HG03354 (cell line): Measurements from ENCODE around the gene TMED5.

Experiments
- ATAC-seq: cut with Tn5 transposase; IDR thresholded peaks from one replicate; pipeline ENCODE4 v1.9.1; 2021; ENCODE audit warnings: mild to moderate bottlenecking; ENCODE audit not compliant: unreplicated experiment, poor library complexity, severe bottlenecking

Gene TMED5

DNA sequence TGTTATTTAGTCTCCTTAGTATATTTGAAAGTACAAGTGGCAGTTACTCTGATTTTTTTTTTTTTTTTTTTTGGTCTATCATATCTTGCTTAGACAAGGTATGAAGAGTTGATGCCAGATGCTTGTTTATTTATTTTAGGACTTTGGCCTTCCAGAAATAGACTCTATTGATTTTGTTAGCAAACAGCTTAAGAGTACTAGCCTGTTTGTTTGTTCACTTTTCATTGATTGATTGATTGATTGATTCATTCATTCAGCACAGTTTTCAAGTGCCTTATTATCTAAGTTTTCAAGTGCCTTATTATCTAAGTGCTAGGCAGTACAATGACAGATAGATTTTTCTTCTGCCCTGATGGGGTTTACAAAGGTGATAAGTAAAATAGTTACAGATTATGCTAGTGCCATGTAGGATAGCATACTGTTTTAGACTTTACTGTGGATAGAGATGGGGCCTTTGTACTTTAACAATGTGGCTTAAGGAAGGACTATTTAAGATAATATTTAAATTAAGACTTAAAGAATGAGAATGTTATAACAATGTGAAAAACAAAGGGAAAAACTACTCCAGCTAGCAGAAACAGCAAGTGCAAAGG is 50.6 kb downstream of the TMED5 start:
- no peak for ATAC-seq

DNA sequence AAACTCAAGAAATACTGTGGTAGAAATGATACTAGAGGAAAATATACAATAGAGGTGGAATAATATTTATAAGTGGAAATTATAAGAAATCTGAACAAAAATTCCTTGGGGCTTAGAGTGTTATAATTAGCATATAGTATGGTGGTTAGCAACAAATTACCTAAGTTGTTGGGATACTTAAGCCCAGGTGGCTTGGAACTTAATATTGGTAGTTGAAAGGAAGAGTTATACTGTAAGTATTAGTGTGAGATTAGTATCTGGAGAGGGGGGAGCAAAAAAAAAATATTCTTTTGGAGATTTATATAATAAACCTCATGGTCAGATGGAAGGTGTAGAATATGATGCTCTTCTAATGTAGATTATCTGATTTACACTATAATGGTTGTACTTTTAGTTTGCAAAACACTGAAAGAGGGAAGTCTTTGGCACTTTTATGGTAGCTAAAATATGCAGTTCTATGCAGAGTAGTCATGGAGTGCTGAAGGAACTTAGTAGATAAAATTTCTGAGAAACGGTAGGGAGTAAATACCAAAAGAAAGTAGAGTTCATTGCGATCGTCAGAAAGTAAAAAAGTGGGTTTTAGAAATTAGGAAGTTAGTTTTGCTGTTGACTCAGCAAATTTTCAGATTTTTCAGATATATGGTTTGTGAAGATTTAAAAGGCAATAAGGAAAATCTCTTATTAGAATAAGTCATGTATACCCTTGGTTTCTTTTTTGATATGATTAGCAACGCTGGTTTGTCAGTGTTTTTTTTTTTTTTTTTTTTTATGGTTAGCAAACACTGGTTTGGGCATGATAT is 55.5 kb downstream of the TMED5 start:
- no peak for ATAC-seq

DNA sequence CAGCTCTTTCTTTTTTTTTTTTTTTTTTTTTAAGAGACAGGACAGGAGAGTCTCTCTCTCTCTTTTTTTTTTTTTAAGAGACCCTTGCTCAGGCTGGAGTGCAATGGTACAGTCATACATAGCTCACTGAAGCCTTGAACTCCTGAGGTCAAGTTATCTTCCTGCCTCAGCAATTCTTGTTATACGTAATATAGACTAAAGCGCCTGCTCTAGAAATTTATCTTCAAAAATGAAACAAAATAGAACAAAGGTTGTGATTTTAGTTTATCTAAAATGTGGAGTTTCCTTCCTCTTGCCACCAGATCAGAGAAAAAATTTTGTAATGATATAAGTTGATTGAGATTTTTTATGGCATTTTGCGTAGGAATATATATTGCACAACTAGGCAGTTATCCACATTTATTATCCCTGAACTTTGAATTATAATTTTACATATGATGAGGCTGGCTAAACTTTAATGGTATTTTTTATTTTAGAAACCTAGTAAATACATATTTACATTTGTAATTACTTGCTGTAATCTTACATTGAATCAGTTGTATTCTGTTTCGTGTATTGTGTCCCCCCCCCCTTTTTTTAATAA is 56.9 kb downstream of the TMED5 start:
- ATAC-seq, result no peak

DNA sequence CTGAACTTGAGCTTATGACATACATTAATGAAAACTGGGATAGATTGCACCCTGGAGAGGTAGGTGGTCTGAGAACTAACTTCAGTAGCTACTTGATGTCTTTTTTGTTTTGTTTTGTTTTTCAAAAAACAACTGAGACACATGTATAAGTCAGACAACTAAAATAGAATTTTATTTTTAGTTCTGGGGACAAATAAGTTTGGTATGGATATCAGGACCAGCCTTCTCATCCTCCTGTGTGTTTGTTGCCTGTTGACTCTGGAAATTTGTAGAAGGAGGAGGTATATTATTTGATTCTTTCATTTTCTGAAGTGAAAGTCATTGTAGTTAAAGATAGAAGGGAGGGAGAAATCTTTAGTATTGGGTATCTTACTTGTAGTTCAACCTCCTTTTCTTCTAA is 59.6 kb downstream of the TMED5 start:
- no peak for ATAC-seq

DNA sequence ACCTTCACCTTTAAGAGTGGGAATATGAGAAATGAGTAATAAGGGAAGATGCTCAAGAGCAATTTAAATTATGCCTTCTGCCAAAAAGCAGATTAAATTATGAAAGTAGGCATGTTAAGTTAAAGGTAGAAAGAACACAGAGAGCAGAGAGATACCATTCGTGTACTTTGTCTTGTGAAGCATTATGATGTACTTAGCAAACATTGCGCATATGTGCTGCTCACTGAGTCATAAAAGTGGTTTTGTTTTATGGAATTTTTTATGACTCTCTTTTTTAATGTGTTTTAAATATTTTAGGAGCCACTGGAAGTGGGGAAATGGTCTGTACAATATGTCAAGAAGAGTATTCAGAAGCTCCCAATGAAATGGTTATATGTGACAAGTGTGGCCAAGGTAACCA is 65.8 kb downstream of the TMED5 start:
- no peak for ATAC-seq

DNA sequence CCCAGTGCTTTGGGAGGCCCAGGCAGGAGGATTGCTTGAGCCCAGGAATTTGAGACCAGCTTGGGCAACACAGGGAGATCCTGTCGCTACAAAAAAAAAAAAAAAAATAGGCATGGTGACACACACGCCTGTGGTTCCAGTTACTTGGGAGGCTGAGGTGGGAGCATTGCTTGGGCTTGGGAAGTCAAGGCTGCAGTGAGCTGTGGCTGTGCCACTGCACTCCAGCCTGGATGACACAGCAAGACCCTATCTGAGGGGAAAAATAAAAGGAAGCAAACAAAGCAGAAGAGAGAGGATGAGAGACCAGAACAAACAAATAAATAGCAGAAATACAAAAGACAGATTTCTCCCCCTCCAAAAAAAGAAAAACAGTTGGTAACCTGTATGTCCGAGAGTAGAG is 67.1 kb downstream of the TMED5 start:
- no peak for ATAC-seq

DNA sequence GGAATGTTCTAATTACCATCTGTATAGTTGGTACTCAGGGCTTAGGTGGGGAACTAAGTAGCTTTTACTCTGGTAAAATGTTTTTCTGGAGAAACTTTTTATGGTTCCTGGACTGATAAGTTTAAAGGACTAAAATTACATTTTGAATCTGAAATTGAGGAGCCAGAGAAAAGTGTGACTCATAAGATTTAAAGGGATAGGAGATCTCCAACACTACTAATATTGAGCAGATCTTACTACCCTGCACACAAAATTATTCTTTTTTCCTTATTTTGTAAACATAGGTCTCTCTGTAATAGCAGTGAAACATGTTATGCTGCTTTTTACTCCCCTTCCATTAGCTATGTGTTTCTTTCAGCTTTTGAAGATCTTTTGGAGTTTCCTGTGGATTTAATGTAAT is 68.7 kb downstream of the TMED5 start:
- ATAC-seq, result no peak

DNA sequence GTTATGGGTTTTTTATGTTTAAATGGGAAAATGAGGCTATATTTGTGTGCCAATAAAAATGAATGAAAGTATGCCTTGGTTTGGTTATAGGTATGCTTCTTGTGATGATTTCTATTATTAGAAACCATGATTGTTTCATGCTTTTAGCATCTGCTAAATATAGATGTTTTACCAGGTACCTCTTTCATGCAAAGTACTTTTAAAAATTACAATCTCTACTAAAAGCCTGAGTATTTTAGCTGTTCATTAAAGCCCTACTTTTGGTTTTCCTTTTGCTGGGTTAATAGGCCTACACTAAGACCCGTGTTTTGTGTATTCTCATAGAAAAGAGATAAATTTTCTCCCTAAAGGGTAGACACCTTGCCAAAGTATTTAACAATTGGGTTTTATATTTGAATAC is 69.1 kb downstream of the TMED5 start:
- ATAC-seq, result no peak

DNA sequence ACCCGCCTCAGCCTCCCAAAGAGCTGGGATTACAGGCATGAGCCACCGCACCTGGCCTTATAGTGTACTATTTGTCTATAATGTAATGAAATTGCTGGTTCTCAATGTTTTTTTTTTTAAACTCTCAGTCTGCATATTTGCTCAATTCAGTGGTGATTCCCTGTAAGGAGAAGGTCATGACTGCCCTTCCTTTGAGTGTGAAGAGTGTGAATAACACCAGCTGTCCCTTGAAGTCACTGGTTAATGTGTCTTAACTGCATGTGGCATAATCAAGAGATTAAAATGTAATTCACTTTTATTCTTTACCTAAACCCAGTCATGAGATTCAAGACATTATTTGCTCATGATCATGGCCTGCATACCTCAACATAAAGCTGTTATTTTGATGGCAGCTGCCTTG is 70.6 kb downstream of the TMED5 start:
- ATAC-seq, result no peak

DNA sequence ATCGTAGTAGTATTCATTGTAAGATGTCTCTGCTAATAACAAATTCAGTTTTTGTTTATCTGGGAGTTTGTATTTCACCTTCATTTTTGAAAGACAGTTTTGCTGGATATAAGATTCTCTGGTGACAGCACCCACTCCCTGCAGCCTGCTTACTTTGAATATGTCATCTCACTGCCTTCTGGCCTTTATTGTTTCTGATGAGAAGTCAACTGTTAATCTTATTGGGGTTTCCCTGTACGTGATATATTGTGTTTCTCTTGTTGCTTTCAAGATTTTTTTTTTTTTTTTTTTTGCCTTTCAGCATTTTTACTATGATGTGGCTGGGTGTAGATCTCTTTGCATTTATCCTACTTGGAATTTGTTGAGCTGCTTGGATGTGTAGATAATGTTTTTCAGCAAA is 71.9 kb downstream of the TMED5 start:
- ATAC-seq, result no peak

DNA sequence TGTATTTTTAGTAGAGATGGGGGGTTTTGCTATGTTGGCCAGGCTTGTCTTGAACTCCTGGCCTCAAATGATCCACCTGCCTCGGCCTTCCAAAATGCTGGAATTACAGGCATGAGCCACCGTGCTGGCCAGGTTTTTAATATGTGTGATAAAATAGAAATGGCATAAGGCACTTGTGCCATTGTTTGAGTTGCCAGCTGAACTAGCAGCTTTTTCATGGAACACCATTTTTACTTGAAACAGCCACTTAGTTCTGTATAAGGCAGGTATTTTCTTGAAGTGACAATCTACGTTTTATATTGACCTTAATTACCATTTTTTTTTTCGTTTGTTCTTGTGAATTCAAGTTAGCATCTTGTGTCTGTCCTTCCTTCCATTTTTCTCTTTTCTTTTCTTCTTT is 72.8 kb downstream of the TMED5 start:
- ATAC-seq, result no peak

DNA sequence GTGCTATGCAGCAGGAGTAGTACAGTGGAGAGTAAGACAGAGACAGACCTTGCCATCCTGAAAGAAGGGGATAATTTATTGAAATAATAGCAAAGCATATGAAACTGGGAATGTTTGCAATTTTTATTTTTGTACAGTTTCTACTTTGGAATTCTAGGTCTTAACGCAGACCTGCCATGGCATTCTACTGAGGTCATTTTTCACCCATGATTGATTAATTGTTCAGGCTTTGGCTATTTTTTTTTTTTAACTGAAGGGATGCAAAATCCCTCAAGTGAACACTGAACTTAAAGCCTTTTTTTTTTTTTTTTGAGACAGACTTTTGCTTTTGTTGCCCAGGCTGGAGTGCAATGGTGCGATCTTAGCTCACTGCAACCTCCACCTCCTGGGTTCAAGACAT is 74.0 kb downstream of the TMED5 start:
- no peak for ATAC-seq

DNA sequence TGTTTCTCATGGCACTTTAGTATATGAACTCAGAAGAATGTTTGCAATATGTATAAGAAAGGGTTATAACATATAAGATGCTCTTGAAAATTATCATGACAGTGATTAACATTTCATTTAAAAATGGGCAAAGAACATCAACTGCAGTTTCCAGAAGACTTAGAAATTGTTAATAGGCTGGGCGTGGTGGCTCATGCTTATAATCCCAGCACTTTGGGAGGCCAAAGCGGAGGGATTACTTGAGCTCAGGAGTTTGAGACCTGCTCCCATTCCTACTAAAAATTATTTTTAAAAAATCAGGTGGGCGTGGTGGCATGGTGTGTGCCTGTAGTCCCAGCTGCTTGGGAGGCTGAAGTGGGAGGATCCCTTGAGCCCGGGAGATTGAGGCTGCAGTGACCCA is 78.1 kb downstream of the TMED5 start:
- no peak for ATAC-seq
